Subcutaneous adipose tissue (tissue), 4 donors: ENCODE data around the gene OR52D1. TPM values are rescaled to one million over a fixed set of nuclear protein-coding genes. Genes with fewer than 3 reads are reported as not detected.

ENCODE experiments used
- total RNA-seq, 4 donors: library from RNA; depleted of rRNA; stranded (reverse); fragments of >200 nt; gene quantifications; one replicate each; pipeline ENCODE4 v1.1.0, GENCODE V29; 2016
- TF ChIP-seq, protein P1 (sequence below): fragments of 450-650 bp; IDR thresholded peaks from one replicate; pipeline ENCODE4 v1.5.1; 2016; ENCODE audit warnings: low read depth, mild to moderate bottlenecking, control low read depth, antibody characterized with exemption, moderate library complexity

The OR52D1 gene
- total RNA-seq, 4 donors from 2014 or later, result not detected

DNA sequence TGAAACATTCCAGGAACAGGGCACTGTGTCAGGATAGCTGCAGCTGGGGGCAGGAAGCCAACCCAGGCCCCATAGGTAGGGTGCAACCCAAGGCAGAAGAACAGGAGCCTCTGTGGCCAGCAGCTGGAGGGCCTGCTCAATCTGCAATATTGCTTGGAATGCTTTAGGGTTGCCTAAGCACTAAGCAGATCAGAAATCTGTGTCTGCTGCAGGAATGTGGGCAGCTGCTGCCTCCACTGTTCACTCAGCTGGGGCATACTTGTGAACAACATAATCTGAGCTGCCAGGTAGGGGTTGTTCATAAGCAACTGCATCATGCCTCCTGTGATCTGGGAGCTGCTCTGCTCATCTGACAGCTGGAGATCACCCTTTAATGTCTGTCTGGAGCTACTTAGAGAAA, 26.4 kb downstream of the OR52D1 start:
- TF ChIP-seq, protein P1, sequence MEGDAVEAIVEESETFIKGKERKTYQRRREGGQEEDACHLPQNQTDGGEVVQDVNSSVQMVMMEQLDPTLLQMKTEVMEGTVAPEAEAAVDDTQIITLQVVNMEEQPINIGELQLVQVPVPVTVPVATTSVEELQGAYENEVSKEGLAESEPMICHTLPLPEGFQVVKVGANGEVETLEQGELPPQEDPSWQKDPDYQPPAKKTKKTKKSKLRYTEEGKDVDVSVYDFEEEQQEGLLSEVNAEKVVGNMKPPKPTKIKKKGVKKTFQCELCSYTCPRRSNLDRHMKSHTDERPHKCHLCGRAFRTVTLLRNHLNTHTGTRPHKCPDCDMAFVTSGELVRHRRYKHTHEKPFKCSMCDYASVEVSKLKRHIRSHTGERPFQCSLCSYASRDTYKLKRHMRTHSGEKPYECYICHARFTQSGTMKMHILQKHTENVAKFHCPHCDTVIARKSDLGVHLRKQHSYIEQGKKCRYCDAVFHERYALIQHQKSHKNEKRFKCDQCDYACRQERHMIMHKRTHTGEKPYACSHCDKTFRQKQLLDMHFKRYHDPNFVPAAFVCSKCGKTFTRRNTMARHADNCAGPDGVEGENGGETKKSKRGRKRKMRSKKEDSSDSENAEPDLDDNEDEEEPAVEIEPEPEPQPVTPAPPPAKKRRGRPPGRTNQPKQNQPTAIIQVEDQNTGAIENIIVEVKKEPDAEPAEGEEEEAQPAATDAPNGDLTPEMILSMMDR, result no peak

DNA sequence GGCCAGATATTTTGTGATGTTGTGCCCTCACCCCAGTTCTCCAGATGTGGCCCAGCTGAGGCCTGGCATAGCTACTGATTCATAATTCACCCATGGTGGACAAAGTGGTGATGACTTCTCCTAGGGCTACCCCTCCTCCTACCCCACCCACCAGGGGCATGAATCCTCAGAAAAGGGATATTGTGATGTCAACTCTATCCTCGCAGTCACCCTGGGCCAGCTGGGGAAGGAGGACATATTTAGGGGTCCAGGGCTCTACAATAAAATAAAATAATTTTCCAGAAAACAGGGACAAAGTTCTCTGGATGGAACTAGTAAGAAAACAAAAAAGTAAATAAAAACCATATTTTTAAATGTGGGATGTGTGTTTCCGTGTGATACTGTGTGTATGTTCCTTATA, 28.1 kb downstream of the OR52D1 start, which contains the start of gene UBQLNL:
TSS of gene UBQLNL (minus strand) at position 101 of the 400 bp plus-strand sequence. CDS start 258 bp downstream, outside the sequence.
- TF ChIP-seq, protein P1, result no peak

DNA sequence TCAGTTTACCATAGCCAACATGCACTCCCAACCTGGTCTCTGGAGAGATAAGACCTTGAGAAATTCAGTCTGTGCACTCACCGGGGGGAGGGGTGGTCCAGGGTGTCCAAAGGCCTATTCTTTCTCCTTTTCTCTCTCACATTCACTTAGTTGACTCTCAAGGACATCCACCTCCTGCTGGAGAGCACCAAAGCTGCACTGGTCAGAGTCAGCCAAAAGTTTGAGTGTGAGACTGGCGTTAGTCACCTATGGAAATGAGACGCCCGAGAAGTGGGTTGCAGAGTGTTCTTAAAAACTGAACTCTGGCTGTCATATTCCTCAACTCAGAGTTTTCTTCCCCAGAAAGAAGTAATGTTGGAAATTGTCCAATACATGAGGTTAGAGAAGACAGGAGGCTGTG, 33.1 kb downstream of the OR52D1 start:
- TF ChIP-seq, protein P1, result no peak

DNA sequence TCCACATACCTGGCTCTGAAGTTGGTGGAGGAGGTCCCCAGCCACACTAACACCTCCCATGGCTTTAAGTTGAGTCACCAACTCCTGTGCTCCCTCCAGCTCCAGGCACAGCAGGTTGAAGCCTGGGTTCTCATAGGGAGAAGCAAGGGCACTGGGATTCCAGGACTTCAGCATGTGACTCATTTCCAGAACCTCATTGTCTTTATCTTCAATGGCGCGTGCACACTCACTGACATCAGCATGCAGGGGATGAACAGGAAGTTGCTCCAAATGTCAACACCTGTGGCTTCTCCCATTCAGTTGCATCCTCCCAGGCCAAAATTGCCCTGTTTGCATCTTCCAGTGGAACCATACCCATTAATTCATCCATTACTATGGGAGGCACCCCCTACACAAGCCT, 33.8 kb downstream of the OR52D1 start:
- TF ChIP-seq, protein P1, result no peak

DNA sequence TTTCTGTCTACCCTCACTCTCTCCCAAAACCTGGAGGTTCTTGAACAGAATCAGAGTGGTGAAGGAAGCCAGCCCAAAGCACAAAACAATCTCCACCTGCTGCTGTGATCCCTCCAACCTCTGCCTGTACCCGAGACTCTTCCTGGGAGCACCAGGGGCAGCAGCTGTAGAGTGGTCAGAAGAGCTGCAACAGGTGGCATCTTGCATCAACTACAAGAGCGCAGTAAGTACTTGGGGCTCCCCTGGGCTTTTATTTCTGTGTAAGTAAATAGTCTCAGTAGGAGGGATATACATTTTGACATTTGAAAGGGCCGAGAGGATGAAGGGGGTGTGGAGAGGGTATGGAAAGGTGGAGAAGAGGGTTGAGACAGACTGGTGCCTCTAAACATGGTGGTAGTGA, 36.3 kb downstream of the OR52D1 start:
- TF ChIP-seq, protein P1, result no peak

DNA sequence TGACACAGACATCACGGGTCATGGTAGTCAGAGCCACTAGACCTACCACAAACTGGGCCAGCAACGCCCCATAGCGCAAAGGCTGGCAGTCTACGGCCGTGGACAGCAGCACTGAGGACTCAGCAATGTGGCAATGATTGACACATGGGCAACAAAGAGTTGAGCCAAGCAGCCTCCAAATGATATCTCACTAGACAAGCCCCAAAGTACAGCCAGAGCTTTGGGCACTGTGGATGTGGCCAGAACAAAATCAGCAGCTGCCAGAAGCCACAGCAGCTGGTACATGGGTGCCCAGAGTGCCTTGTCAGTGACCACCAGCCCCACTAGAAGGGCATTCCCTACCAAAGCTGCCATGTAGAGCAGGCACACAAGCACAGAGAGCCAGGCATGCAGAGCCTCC, 39.2 kb downstream of the OR52D1 start:
- TF ChIP-seq, protein P1, result no peak

DNA sequence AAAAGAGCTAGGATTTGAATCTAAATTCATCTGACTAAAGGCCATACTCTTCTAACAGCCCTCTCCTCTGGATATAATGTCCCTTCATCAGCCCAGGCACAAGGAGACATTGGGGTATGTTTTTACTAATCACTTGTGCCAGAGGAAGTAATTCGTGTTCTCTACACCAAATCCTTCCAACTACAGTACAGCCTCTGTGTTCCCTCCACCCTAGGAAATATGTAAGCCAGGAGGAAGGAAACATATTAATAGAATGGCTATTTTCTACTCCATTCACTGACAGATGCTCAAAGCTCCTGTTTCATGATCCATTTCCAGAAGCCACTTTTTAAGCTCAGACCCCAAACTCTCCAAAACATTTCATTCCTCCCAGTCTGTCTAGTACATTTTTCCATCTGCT, 40.0 kb downstream of the OR52D1 start:
- TF ChIP-seq, protein P1, result no peak
